ENCODE measurements around the gene SAMSN1.

SAMSN1 gene

DNA sequence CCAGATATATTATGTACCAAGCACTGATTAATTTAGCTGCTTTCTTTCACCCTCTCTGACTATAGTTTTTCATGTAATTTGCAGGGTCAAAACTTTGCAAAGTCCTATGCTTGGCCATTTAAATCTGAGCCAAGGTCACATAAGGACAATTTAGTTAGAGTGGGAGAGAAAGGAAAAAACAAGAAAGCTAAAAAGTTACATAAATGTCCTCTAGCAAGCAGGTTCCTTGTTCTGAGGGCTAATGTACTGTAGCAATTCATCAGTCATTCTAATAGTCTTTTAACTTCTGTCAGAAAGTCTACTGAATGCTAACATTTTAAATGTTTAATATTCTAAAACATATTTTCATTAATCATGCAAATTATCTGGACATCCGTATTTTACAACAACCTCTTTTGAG is 68.3 kb downstream of the SAMSN1 start:
- no peak for DNase-seq (ENCODE audit: low read depth)
- TF ChIP-seq, protein P1, sequence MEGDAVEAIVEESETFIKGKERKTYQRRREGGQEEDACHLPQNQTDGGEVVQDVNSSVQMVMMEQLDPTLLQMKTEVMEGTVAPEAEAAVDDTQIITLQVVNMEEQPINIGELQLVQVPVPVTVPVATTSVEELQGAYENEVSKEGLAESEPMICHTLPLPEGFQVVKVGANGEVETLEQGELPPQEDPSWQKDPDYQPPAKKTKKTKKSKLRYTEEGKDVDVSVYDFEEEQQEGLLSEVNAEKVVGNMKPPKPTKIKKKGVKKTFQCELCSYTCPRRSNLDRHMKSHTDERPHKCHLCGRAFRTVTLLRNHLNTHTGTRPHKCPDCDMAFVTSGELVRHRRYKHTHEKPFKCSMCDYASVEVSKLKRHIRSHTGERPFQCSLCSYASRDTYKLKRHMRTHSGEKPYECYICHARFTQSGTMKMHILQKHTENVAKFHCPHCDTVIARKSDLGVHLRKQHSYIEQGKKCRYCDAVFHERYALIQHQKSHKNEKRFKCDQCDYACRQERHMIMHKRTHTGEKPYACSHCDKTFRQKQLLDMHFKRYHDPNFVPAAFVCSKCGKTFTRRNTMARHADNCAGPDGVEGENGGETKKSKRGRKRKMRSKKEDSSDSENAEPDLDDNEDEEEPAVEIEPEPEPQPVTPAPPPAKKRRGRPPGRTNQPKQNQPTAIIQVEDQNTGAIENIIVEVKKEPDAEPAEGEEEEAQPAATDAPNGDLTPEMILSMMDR (IDR thresholded peaks at IDR 0.05; ENCODE audit: low read depth, low read length): no peak
- TF ChIP-seq POLR2A (IDR thresholded peaks at IDR 0.05; ENCODE audit: extremely low read depth, insufficient read length): no peak
- TF ChIP-seq MYC (IDR thresholded peaks at IDR 0.05; ENCODE audit: low read depth, low read length): no peak
- TF ChIP-seq, protein P2, sequence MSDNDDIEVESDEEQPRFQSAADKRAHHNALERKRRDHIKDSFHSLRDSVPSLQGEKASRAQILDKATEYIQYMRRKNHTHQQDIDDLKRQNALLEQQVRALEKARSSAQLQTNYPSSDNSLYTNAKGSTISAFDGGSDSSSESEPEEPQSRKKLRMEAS (IDR thresholded peaks at IDR 0.05; ENCODE audit: low read depth, low read length): no peak
- no peak overlapping the region for H3K4me3 ChIP-seq (ENCODE audit: low read depth, low read length)

DNA sequence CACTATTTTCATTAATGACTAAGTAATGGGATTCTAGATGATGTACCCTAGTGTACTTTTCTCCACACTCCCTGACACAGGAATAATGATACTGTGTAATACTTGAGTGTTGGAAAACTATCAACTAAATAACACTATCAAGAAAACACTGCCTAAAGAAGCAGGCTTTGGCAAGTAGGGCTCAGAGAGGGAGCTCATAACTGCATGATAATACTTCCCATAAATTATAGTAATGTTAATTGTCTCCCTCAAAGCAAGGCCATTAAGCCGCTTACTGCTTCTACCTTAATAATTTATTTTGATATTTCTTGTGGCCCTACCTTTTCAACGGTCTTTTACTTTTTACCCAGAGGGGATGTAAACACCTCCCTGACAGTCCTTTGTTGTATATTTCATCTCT is 69.0 kb downstream of the SAMSN1 start:
- TF ChIP-seq, protein P2 (IDR thresholded peaks at IDR 0.05; ENCODE audit: low read depth, low read length): no peak
- no peak for TF ChIP-seq POLR2A (IDR thresholded peaks at IDR 0.05; ENCODE audit: extremely low read depth, insufficient read length)
- no peak for TF ChIP-seq MYC (IDR thresholded peaks at IDR 0.05; ENCODE audit: low read depth, low read length)
- TF ChIP-seq, protein P1 (IDR thresholded peaks at IDR 0.05; ENCODE audit: low read depth, low read length): no peak

DNA sequence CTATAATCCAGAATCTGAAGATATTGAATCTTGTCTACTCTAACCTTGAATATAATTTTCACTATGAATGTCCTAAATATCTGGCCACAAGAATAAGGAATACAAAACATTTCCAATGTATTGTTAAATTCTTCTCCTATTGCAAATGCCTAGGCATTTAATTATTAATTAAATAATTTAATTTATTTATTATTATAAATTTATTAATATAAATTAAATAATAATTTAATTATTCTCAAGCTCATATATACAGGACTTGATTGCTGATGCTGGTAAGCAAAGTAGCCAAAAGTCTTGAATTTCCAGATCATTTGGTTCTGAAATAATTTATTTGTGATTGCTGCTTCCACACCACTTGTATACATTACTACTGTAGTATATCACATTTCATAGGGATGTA is 71.1 kb downstream of the SAMSN1 start:
- TF ChIP-seq POLR2A (IDR thresholded peaks at IDR 0.05; ENCODE audit: extremely low read depth, insufficient read length): no peak
- no peak for TF ChIP-seq MYC (IDR thresholded peaks at IDR 0.05; ENCODE audit: low read depth, low read length)
- TF ChIP-seq, protein P1 (IDR thresholded peaks at IDR 0.05; ENCODE audit: low read depth, low read length): no peak
- TF ChIP-seq, protein P2 (IDR thresholded peaks at IDR 0.05; ENCODE audit: low read depth, low read length): no peak
- no peak for DNase-seq (ENCODE audit: low read depth)
- no peak overlapping the region for H3K4me3 ChIP-seq (ENCODE audit: low read depth, low read length)

More for the DNA sequence above, 69.0 kb downstream of the SAMSN1 start:
- no peak overlapping the region for H3K4me3 ChIP-seq (ENCODE audit: low read depth, low read length)
- DNase-seq (ENCODE audit: low read depth): no peak

DNA sequence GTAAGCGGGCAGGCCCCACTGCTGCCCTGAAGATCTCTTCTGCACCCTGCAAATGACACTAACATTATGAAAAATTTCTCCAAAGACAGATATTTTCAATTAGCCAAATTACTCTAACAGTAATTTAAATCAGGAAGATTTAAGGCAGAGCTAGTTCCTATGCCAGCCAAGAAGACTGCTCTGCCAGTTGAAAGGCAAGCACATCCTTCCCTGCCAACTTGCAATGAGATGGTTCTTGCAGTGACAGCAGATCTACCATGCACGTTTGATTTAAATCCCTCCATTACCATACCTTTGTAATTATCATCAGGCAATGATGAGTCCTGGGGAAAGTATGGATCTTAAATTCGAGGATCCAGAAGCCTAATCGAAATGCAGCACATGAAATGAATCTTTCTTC is 76.5 kb downstream of the SAMSN1 start:
- no peak for TF ChIP-seq POLR2A (IDR thresholded peaks at IDR 0.05; ENCODE audit: extremely low read depth, insufficient read length)
- TF ChIP-seq, protein P1 (IDR thresholded peaks at IDR 0.05; ENCODE audit: low read depth, low read length): no peak
- TF ChIP-seq, protein P2 (IDR thresholded peaks at IDR 0.05; ENCODE audit: low read depth, low read length): no peak
- TF ChIP-seq MYC (IDR thresholded peaks at IDR 0.05; ENCODE audit: low read depth, low read length): no peak
- DNase-seq (ENCODE audit: low read depth): no peak
- no peak overlapping the region for H3K4me3 ChIP-seq (ENCODE audit: low read depth, low read length)

DNA sequence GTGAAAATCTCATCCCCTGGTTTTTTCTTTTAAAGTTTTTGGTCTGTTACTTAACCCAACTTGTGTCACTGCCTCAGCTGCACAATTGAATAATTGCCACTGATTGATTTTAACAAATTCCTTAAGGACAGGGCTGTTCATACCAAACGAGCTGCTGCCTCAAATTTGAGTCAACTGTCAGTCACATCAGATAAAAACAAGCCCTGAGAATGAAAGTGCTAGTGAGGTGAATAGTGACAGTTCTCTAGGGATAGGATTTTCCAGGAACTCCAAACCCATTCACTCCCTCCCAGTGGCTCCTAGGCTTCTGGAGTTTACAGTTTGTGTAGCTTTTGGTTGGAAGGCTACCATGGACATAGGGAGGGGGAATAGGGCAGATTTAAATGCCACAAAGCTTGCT is 79.4 kb downstream of the SAMSN1 start:
- TF ChIP-seq MYC (IDR thresholded peaks at IDR 0.05; ENCODE audit: low read depth, low read length) (no peak), POLR2A (IDR thresholded peaks at IDR 0.05; ENCODE audit: extremely low read depth, insufficient read length) (no peak)
- TF ChIP-seq, protein P1 (IDR thresholded peaks at IDR 0.05; ENCODE audit: low read depth, low read length): no peak
- TF ChIP-seq, protein P2 (IDR thresholded peaks at IDR 0.05; ENCODE audit: low read depth, low read length): no peak
- H3K4me3 ChIP-seq (ENCODE audit: low read depth, low read length): no peak overlapping the region
- DNase-seq (ENCODE audit: low read depth): no peak

Measured in NB4 (cell line).